ENCODE data around the gene DNAH8.

Gene DNAH8

DNA sequence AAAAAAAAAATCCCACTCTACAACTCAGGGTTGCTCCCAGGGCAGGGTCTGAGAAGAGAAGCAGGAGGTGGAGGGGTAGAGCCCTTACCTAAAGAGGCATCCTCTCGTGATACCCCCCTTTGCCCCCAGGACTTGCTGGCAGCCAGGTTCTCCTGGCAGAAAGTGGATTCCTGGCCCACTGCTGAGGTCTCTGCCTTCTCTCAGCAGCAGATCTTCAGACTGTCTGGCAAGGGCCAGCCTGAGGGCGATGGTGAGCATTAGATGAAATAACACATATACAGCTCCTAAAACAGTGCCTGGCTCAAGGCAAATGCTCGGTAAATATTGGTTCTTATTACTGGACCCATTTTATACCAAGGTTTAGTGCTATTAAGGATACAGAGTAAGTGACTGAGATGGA lies 328.7 kb downstream of the DNAH8 start:
- CTCF ChIA-PET = no interaction called here
- TF ChIP-seq, protein P1, sequence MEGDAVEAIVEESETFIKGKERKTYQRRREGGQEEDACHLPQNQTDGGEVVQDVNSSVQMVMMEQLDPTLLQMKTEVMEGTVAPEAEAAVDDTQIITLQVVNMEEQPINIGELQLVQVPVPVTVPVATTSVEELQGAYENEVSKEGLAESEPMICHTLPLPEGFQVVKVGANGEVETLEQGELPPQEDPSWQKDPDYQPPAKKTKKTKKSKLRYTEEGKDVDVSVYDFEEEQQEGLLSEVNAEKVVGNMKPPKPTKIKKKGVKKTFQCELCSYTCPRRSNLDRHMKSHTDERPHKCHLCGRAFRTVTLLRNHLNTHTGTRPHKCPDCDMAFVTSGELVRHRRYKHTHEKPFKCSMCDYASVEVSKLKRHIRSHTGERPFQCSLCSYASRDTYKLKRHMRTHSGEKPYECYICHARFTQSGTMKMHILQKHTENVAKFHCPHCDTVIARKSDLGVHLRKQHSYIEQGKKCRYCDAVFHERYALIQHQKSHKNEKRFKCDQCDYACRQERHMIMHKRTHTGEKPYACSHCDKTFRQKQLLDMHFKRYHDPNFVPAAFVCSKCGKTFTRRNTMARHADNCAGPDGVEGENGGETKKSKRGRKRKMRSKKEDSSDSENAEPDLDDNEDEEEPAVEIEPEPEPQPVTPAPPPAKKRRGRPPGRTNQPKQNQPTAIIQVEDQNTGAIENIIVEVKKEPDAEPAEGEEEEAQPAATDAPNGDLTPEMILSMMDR (IDR thresholded peaks at IDR 0.05; ENCODE audit: insufficient read depth, low read length, missing control alignments) = no peak
- no peak overlapping the region for H3K4me3 ChIP-seq (ENCODE audit: low read depth, low read length)
- DNase-seq (ENCODE audit: low read depth, low spot score) = no peak
- POLR2A ChIA-PET = interaction anchor here (0.5 kb wide), 1 partner anchor 1985 kb away, joined by 3 read pairs; no protein-coding TSS in a partner anchor

DNA sequence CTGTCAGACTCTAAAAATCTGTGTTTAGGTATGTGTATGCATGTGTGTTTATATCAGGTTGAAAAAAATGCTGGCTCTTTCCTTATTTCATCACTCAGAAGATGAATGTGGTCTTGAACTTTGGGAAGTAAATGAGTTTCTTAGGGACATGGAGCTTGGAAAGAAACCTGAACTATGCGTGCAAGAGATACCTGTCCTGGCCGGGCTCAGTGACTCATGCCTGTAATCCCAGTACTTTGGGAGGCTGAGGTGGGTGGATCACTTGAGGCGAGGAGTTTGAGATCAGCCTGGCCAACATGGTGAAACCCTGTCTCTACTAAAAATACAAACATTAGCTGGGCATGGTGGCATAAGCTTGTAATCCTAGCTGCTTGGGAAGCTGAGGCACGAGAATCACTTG lies 329.1 kb downstream of the DNAH8 start:
- TF ChIP-seq, protein P1 (IDR thresholded peaks at IDR 0.05; ENCODE audit: insufficient read depth, low read length, missing control alignments) = no peak
- no peak for DNase-seq (ENCODE audit: low read depth, low spot score)
- CTCF ChIA-PET = no interaction called here
- no peak overlapping the region for H3K4me3 ChIP-seq (ENCODE audit: low read depth, low read length)
- POLR2A ChIA-PET = no interaction called here

DNA sequence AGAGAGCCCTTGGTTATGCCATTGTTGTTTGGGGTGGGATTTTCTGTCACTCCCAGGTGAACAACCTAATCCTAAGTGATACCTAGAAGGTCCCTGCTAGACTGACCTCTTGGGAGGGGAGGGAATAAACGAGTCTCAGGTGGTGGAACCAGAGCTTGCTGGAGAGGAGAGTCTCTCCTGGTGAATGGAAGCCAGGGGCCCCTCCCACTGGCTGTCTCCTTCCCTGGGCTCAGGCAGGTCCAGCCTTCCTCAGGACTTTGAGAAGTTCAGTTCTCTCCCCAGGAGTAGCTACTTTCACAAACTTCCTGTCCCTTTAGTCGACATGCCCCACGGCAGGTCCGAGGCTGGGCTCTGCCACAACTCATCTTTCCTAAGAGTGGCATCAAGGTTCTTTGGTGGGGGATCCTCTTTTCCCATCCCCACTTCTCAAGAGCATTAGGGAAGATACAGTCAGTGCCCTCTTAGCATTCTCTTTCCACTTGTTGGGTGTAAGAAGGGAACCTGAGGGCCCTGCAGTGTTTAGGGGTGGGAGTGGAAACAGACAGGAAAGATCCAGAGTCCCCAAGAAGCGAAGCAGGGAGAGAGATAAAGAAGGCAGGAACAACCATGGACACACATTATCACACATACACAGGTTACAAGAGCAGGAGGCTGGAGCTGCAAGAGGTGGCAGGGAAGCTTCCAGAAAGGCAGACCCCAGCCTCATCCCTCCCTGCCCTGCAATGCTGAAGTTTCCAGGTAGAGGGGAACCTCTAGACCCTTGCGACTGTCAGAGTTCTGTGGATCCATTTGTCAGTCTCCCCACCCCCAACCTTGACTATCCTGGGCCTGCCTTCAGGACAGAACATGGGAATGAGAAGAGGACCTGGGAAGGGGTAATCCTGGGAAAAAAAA lies 332.6 kb downstream of the DNAH8 start:
- no peak overlapping the region for H3K4me3 ChIP-seq (ENCODE audit: low read depth, low read length)
- POLR2A ChIA-PET = no interaction called here

DNA sequence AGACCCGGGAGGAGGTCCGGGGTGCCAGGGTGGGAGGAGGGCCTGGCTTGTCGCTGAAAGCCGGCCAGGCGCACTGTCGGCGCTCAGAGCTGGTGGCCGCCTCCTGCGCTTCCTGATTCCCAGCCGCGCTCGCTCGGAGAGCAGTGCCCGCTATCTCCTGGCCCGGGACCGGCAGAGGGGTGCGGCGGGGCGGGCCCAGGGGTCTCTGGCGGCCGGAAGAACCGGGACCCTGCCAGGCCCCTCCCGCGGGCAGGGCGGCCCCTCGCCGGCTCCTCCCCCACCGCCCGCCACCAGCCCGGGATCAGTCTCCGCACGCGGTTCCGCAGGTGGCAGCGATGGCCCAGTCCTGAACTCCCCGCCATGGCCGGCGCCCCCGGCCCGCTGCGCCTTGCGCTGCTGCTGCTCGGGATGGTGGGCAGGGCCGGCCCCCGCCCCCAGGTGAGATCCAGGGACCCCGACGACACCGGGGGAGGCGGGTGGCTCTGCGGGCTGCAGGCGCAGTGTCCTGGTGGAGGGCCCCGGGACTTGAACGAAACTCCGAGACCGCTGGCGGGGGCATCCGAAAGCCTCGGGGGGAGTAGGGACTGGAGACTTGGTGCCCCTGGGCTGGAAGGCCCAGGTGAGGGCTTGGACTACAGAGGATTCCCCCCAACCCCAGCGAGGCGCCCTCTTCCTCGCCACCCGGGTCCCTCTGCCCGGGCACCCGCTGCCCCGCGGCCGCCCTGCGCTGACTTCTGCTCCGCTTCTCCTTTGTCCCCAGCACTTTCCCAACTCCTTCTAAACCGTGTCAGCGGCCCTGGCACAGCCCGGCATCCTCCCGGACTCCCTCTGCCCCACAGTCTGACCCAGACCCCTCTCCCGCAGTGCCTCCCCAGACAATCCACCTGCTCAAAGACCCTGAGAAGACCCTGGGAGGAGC lies 333.6 kb downstream of the DNAH8 start, which contains the start of gene GLP1R:
TSS of gene GLP1R (plus strand) at position 301 of the 919 bp plus-strand sequence. CDS start at position 361, 60 bp downstream.
- DNase-seq (ENCODE audit: low read depth, low spot score) = no peak
- no peak within 1 kb of the TSS for H3K4me3 ChIP-seq (ENCODE audit: low read depth, low read length)
- ChIA-PET CTCF (no interaction called here), POLR2A (no interaction called here)
- TF ChIP-seq, protein P1 (IDR thresholded peaks at IDR 0.05; ENCODE audit: insufficient read depth, low read length, missing control alignments) = no peak

More for the DNA sequence above, 332.6 kb downstream of the DNAH8 start:
- no peak for DNase-seq (ENCODE audit: low read depth, low spot score)
- CTCF ChIA-PET = no interaction called here
- TF ChIP-seq, protein P1 (IDR thresholded peaks at IDR 0.05; ENCODE audit: insufficient read depth, low read length, missing control alignments) = no peak

DNA sequence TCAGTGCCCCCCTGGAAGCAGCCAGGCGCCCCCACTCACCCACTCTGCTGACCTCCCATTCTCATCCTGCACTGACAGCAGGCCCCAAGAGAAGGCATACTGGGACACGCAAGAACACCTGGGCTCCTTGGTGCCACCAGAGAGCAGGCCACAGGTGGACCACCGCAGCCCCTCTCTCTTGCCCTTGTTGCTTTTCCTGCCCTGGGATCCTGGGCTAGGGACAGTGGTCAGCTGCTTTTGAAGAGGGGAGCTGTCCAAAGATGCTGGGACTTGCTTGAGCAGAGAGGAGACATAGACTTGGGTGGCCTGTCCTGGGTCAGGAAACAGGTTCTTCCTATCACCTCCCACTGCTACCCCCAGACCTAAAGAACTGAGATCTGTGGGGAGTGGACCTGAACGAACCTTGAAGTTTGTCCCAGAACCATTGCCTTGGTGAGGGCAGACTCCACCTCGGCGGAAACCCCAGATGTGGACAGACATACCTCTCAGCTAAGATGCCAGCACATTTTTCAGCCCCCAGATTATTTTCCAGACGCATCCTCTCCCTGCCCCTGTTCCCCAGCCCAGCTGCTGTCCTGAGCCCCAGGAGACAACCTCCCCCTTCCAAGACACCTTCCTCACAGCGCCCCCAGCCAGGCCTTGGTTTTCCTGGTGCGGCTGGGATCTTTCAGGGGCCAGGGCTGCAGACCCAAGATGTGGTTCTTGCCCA lies 334.6 kb downstream of the DNAH8 start:
- ChIA-PET POLR2A (no interaction called here), CTCF (no interaction called here)
- no peak overlapping the region for H3K4me3 ChIP-seq (ENCODE audit: low read depth, low read length)
- TF ChIP-seq, protein P1 (IDR thresholded peaks at IDR 0.05; ENCODE audit: insufficient read depth, low read length, missing control alignments) = no peak
- DNase-seq (ENCODE audit: low read depth, low spot score) = no peak

Measured in AG04449 (cell line).